HG02623 (cell line): ENCODE measurements around the gene IPP.
"Not testable (repeated sequence)": the region's sequence is repeated elsewhere in the genome, so short reads cannot be mapped to it uniquely, and the experiment has no call there.

ENCODE experiments used
- ATAC-seq: cut with Tn5 transposase; IDR thresholded peaks from one replicate; pipeline ENCODE4 v1.9.1; 2021; ENCODE audit warnings: moderate library complexity; ENCODE audit not compliant: unreplicated experiment

The IPP gene

GRCh38 chr1:45750298-45751038 is at the start of gene IPP:
Gene IPP, minus strand, starts transcription at chr1:45750653. Its CDS starts 4,242 bp downstream, at chr1:45746411.
- peak; percentile 85 for ATAC-seq

- no peak for ATAC-seq
These were observed 46.5 kb upstream of the IPP start for GRCh38 chr1:45796946-45797345.

GRCh38 chr1:45796381-45796780 is 45.9 kb upstream of the IPP start:
- no peak for ATAC-seq

- ATAC-seq, result no peak
These were observed 43.6 kb upstream of the IPP start for GRCh38 chr1:45793942-45794604.

- ATAC-seq, result no peak
These were observed 42.3 kb upstream of the IPP start for GRCh38 chr1:45792744-45793143.

GRCh38 chr1:45789601-45790000 is 39.1 kb upstream of the IPP start:
- no peak for ATAC-seq

- ATAC-seq, result no peak
These were observed 37.5 kb upstream of the IPP start for GRCh38 chr1:45787905-45788304.

GRCh38 chr1:45785583-45785982 is 35.1 kb upstream of the IPP start:
- no peak for ATAC-seq

- no peak for ATAC-seq
These were observed 25.3 kb upstream of the IPP start for GRCh38 chr1:45775794-45776193.

GRCh38 chr1:45772971-45773370 is 22.5 kb upstream of the IPP start:
- no peak for ATAC-seq

- ATAC-seq, result no peak
These were observed 18.9 kb upstream of the IPP start for GRCh38 chr1:45769261-45769932.

- no peak for ATAC-seq
These were observed 16.6 kb upstream of the IPP start for GRCh38 chr1:45767035-45767434.

- no peak for ATAC-seq
These were observed 15.7 kb upstream of the IPP start for GRCh38 chr1:45765999-45766792.

GRCh38 chr1:45762291-45762690 is 11.8 kb upstream of the IPP start:
- ATAC-seq, result no peak

- no peak for ATAC-seq
These were observed 5.2 kb upstream of the IPP start for GRCh38 chr1:45755697-45756096.

- no peak for ATAC-seq
These were observed 3.0 kb upstream of the IPP start for GRCh38 chr1:45753248-45754037.

GRCh38 chr1:45752441-45753052 is 2.1 kb upstream of the IPP start:
- no peak for ATAC-seq

GRCh38 chr1:45752014-45752413 is 1.6 kb upstream of the IPP start:
- ATAC-seq, result no peak

GRCh38 chr1:45751039-45751838 is 786 bp upstream of the IPP start:
- not testable (repeated sequence) for ATAC-seq
